ENCODE results near the gene TMEM108.
"Not testable (repeated sequence)": the region's sequence is repeated elsewhere in the genome, so short reads cannot be mapped to it uniquely, and the experiment has no call there.

TMEM108 gene

GRCh38 chr3:133038089-133038730 lies at the start of gene TMEM108:
Gene TMEM108 (plus strand): TSS chr3:133038391.
- FAIRE-seq = no peak

GRCh38 chr3:132995971-132996370 lies 42.2 kb upstream of the TMEM108 start:
- no peak for FAIRE-seq

- FAIRE-seq = no peak
These were observed 40.6 kb upstream of the TMEM108 start for GRCh38 chr3:132997404-132998185.

GRCh38 chr3:133005032-133005431 lies 33.2 kb upstream of the TMEM108 start:
- not testable (repeated sequence) for FAIRE-seq

GRCh38 chr3:133007601-133008000 lies 30.6 kb upstream of the TMEM108 start:
- FAIRE-seq = no peak

GRCh38 chr3:133014325-133014724 lies 23.9 kb upstream of the TMEM108 start:
- FAIRE-seq = no peak

- FAIRE-seq = not testable (repeated sequence)
These were observed 22.6 kb upstream of the TMEM108 start for GRCh38 chr3:133015573-133015972.

- FAIRE-seq = no peak
These were observed 21.3 kb upstream of the TMEM108 start for GRCh38 chr3:133016838-133017309.

- FAIRE-seq = no peak
These were observed 19.3 kb upstream of the TMEM108 start for GRCh38 chr3:133018921-133019320.

- no peak for FAIRE-seq
These were observed 17.0 kb upstream of the TMEM108 start for GRCh38 chr3:133021206-133021605.

- no peak for FAIRE-seq
These were observed 14.8 kb upstream of the TMEM108 start for GRCh38 chr3:133023362-133023761.

GRCh38 chr3:133025546-133025945 lies 12.6 kb upstream of the TMEM108 start:
- no peak for FAIRE-seq

GRCh38 chr3:133032301-133032700 lies 5.9 kb upstream of the TMEM108 start:
- FAIRE-seq = no peak

GRCh38 chr3:133037436-133037835 lies 755 bp upstream of the TMEM108 start:
- no peak for FAIRE-seq

GRCh38 chr3:133038731-133039375 lies 662 bp downstream of the TMEM108 start:
- no peak for FAIRE-seq

- FAIRE-seq = no peak
These were observed 2.7 kb downstream of the TMEM108 start for GRCh38 chr3:133040696-133041523.

- FAIRE-seq = no peak
These were observed 3.3 kb downstream of the TMEM108 start for GRCh38 chr3:133041524-133041829.

GRCh38 chr3:133042778-133043177 lies 4.6 kb downstream of the TMEM108 start:
- no peak for FAIRE-seq

- FAIRE-seq = no peak
These were observed 9.8 kb downstream of the TMEM108 start for GRCh38 chr3:133047980-133048379.

- FAIRE-seq = no peak
These were observed 11.3 kb downstream of the TMEM108 start for GRCh38 chr3:133049491-133049890.

- no peak for FAIRE-seq
These were observed 12.7 kb downstream of the TMEM108 start for GRCh38 chr3:133050891-133051290.

GRCh38 chr3:133053532-133053931 lies 15.3 kb downstream of the TMEM108 start:
- no peak for FAIRE-seq

GRCh38 chr3:133054586-133054985 lies 16.4 kb downstream of the TMEM108 start:
- no peak for FAIRE-seq
